ENCODE measurements around the gene HPS4.
A peak's percentile ranks its signal among the peaks of the same experiment; 100 is the strongest.

HPS4 gene

GRCh38 chr22:26433805-26434204, 49.8 kb downstream of the HPS4 start:
- Histone ChIP-seq H2AFZ (ENCODE audit: low read length) (no peak overlapping the region), H3K27me3 (ENCODE audit: insufficient read depth, low read length, poor library complexity, severe bottlenecking) (no peaks in the 10 kb centered on the region), H3K79me2 (ENCODE audit: insufficient read depth, low read length) (no peaks in the 10 kb centered on the region), H4K20me1 (ENCODE audit: insufficient read depth, low read length, poor library complexity, severe bottlenecking) (no peaks in the 10 kb centered on the region), H3K36me3 (ENCODE audit: insufficient read depth, low read length) (no peaks in the 10 kb centered on the region), H3K4me3 (ENCODE audit: low read length, poor library complexity, severe bottlenecking) (no peak overlapping the region), H3K9me3 (ENCODE audit: insufficient read depth, low read depth, low read length) (no peaks in the 10 kb centered on the region), H3K9me2 (replicated peaks; ENCODE audit: low read depth, low read length) (no peaks in the 10 kb centered on the region), H3F3A (ENCODE audit: low read depth) (no peaks in the 10 kb centered on the region), H3K4me1 (ENCODE audit: insufficient read depth, low read length, poor library complexity, severe bottlenecking) (peaks cover 22% of the 10 kb centered on the region), H3K4me2 (ENCODE audit: low read depth, low read length, poor library complexity, severe bottlenecking) (no peak overlapping the region), H3K9ac (ENCODE audit: low read depth, low read length, poor library complexity, severe bottlenecking) (no peak overlapping the region)
- TF ChIP-seq EZH2phosphoT487 (IDR thresholded peaks at IDR 0.05; ENCODE audit: borderline replicate concordance) (no peak), CTCF (conservative IDR thresholded peaks at IDR 0.05; ENCODE audit: low read length) (no peak)

GRCh38 chr22:26432619-26433311, 50.8 kb downstream of the HPS4 start:
- Histone ChIP-seq H4K20me1 (ENCODE audit: insufficient read depth, low read length, poor library complexity, severe bottlenecking) (no peaks in the 10 kb centered on the region), H2AFZ (ENCODE audit: low read length) (no peak overlapping the region), H3K4me2 (ENCODE audit: low read depth, low read length, poor library complexity, severe bottlenecking) (no peak overlapping the region), H3K9me3 (ENCODE audit: insufficient read depth, low read depth, low read length) (no peaks in the 10 kb centered on the region), H3K27me3 (ENCODE audit: insufficient read depth, low read length, poor library complexity, severe bottlenecking) (no peaks in the 10 kb centered on the region), H3K36me3 (ENCODE audit: insufficient read depth, low read length) (no peaks in the 10 kb centered on the region), H3K4me1 (ENCODE audit: insufficient read depth, low read length, poor library complexity, severe bottlenecking) (peaks cover 29% of the 10 kb centered on the region), H3F3A (ENCODE audit: low read depth) (no peaks in the 10 kb centered on the region), H3K79me2 (ENCODE audit: insufficient read depth, low read length) (no peaks in the 10 kb centered on the region), H3K4me3 (ENCODE audit: low read length, poor library complexity, severe bottlenecking) (no peak overlapping the region), H3K9me2 (replicated peaks; ENCODE audit: low read depth, low read length) (no peaks in the 10 kb centered on the region), H3K9ac (ENCODE audit: low read depth, low read length, poor library complexity, severe bottlenecking) (no peak overlapping the region)
- TF ChIP-seq EZH2phosphoT487 (IDR thresholded peaks at IDR 0.05; ENCODE audit: borderline replicate concordance), result no peak
- TF ChIP-seq CTCF (conservative IDR thresholded peaks at IDR 0.05; ENCODE audit: low read length), result no peak

- TF ChIP-seq CTCF (conservative IDR thresholded peaks at IDR 0.05; ENCODE audit: low read length) (no peak), EZH2phosphoT487 (IDR thresholded peaks at IDR 0.05; ENCODE audit: borderline replicate concordance) (no peak)
Measured at GRCh38 chr22:26431261-26431995, 52.2 kb downstream of the HPS4 start.

More at GRCh38 chr22:26431261-26431995, 52.2 kb downstream of the HPS4 start:
- H3K4me3 ChIP-seq (ENCODE audit: low read length, poor library complexity, severe bottlenecking), result peak overlapping the region; percentile 74
- H3K4me1 ChIP-seq (ENCODE audit: insufficient read depth, low read length, poor library complexity, severe bottlenecking), result peaks cover 30% of the 10 kb centered on the region
- H3K9me3 ChIP-seq (ENCODE audit: insufficient read depth, low read depth, low read length), result no peaks in the 10 kb centered on the region
- 0 out of 2 replicates have a peak overlapping the region, but pooled peaks have one; percentile 8 for H2AFZ ChIP-seq (ENCODE audit: low read length)
- no peaks in the 10 kb centered on the region for H3K9me2 ChIP-seq (replicated peaks; ENCODE audit: low read depth, low read length)
- H4K20me1 ChIP-seq (ENCODE audit: insufficient read depth, low read length, poor library complexity, severe bottlenecking), result no peaks in the 10 kb centered on the region
- no peaks in the 10 kb centered on the region for H3K79me2 ChIP-seq (ENCODE audit: insufficient read depth, low read length)
- no peaks in the 10 kb centered on the region for H3K36me3 ChIP-seq (ENCODE audit: insufficient read depth, low read length)
- peak overlapping the region; percentile 87 for H3K4me2 ChIP-seq (ENCODE audit: low read depth, low read length, poor library complexity, severe bottlenecking)
- peak overlapping the region; percentile 38 for H3K9ac ChIP-seq (ENCODE audit: low read depth, low read length, poor library complexity, severe bottlenecking)
- H3K27me3 ChIP-seq (ENCODE audit: insufficient read depth, low read length, poor library complexity, severe bottlenecking), result no peaks in the 10 kb centered on the region
- H3F3A ChIP-seq (ENCODE audit: low read depth), result no peaks in the 10 kb centered on the region
